Glutamatergic neuron (in vitro differentiated cells): ENCODE measurements around the gene CEP112. TPM values are rescaled to one million over a fixed set of nuclear protein-coding genes. Genes with fewer than 3 reads are reported as not detected.
"Not testable (repeated sequence)": the region's sequence is repeated elsewhere in the genome, so short reads cannot be mapped to it uniquely, and the experiment has no call there.

Experiments used
- DNase-seq: peaks from one replicate; pipeline ENCODE4 v3.0.0; 2022
- H3K27ac Mint-ChIP-seq: one replicate; pipeline ENCODE4 v1.8.0; 2020; ENCODE audit warnings: mild to moderate bottlenecking, mixed read lengths, inconsistent platforms; ENCODE audit not compliant: unreplicated experiment
- H3K27me3 Mint-ChIP-seq: one replicate; pipeline ENCODE4 v1.8.0; 2020; ENCODE audit warnings: mild to moderate bottlenecking, moderate library complexity, mixed read lengths, inconsistent platforms; ENCODE audit not compliant: unreplicated experiment
- H3K36me3 Mint-ChIP-seq: one replicate; pipeline ENCODE4 v1.8.0; 2020; ENCODE audit warnings: mild to moderate bottlenecking, mixed read lengths, inconsistent platforms; ENCODE audit not compliant: unreplicated experiment
- H3K4me1 Mint-ChIP-seq: one replicate; pipeline ENCODE4 v1.8.0; 2020; ENCODE audit warnings: mild to moderate bottlenecking, low read depth, mixed read lengths, inconsistent platforms; ENCODE audit not compliant: unreplicated experiment
- H3K4me3 Mint-ChIP-seq: one replicate; pipeline ENCODE4 v1.8.0; 2020; ENCODE audit warnings: mild to moderate bottlenecking, mixed read lengths, inconsistent platforms; ENCODE audit not compliant: unreplicated experiment
- H3K9me3 Mint-ChIP-seq: one replicate; pipeline ENCODE4 v1.8.0; 2020; ENCODE audit warnings: mild to moderate bottlenecking, moderate library complexity, mixed read lengths, inconsistent platforms; ENCODE audit not compliant: unreplicated experiment
- total RNA-seq: library from RNA; stranded (reverse); fragmentation: NEBNext Ultra II Directional; extraction: Animal tissue kit (Norgen Biotek cat#: 25700); gene quantifications from one replicate; pipeline ENCODE4 v1.2.1, GENCODE V29; 2021; ENCODE audit not compliant: unreplicated experiment
- TF ChIP-seq, protein P1 (sequence below): fragments of 200-600 bp; sonication (generic); IDR thresholded peaks from one replicate; pipeline ENCODE4 v1.5.0; 2021; ENCODE audit not compliant: partially characterized antibody, unreplicated experiment

CEP112 gene
- total RNA-seq, 1 donor from 2014 or later, result 8.5 TPM

DNA sequence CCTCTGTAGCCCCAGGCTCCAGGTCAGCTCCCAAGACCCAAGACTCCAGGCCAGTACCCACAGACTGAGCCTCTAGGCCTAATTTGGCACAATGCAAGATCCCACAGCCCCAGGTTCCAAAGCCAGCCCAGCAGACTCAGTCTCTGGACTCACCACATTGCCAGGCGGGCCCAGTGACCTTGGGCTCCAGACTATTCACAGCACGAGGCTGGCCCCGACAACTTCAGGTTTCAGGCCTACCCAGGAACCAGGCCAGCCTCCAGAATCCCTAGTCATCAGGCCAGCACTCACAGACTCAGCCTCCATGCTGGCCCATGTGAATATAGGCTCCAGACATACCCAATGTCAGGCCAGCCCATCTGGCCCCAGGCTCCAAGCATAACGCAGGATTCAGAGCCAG lies 103.8 kb downstream of the CEP112 start:
- H3K9me3 Mint-ChIP-seq, result peaks cover 7% of the 10 kb centered on the region
- no peak for DNase-seq
- peaks cover 13% of the 10 kb centered on the region for H3K36me3 Mint-ChIP-seq
- no peak overlapping the region for H3K27ac Mint-ChIP-seq
- H3K4me1 Mint-ChIP-seq, result no peaks in the 10 kb centered on the region
- TF ChIP-seq, protein P1, sequence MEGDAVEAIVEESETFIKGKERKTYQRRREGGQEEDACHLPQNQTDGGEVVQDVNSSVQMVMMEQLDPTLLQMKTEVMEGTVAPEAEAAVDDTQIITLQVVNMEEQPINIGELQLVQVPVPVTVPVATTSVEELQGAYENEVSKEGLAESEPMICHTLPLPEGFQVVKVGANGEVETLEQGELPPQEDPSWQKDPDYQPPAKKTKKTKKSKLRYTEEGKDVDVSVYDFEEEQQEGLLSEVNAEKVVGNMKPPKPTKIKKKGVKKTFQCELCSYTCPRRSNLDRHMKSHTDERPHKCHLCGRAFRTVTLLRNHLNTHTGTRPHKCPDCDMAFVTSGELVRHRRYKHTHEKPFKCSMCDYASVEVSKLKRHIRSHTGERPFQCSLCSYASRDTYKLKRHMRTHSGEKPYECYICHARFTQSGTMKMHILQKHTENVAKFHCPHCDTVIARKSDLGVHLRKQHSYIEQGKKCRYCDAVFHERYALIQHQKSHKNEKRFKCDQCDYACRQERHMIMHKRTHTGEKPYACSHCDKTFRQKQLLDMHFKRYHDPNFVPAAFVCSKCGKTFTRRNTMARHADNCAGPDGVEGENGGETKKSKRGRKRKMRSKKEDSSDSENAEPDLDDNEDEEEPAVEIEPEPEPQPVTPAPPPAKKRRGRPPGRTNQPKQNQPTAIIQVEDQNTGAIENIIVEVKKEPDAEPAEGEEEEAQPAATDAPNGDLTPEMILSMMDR, result no peak
- no peaks in the 10 kb centered on the region for H3K27me3 Mint-ChIP-seq
- no peak overlapping the region for H3K4me3 Mint-ChIP-seq

- H3K27me3 Mint-ChIP-seq, result no peaks in the 10 kb centered on the region
- H3K4me1 Mint-ChIP-seq, result no peaks in the 10 kb centered on the region
Observed at GRCh38 chr17:66087073-66087472, 104.9 kb downstream of the CEP112 start.

GRCh38 chr17:66085221-66085620 lies 106.7 kb downstream of the CEP112 start:
- TF ChIP-seq, protein P1, result no peak
- Mint-ChIP-seq H3K9me3 (peaks cover 7% of the 10 kb centered on the region), H3K36me3 (peaks cover 11% of the 10 kb centered on the region), H3K27ac (no peak overlapping the region), H3K4me3 (no peak overlapping the region), H3K4me1 (no peaks in the 10 kb centered on the region), H3K27me3 (no peaks in the 10 kb centered on the region)
- no peak for DNase-seq

More at GRCh38 chr17:66087073-66087472, 104.9 kb downstream of the CEP112 start:
- Mint-ChIP-seq H3K9me3 (peaks cover 7% of the 10 kb centered on the region), H3K4me3 (no peak overlapping the region), H3K27ac (no peak overlapping the region), H3K36me3 (peaks cover 15% of the 10 kb centered on the region)
- DNase-seq, result no peak
- TF ChIP-seq, protein P1, result no peak

DNA sequence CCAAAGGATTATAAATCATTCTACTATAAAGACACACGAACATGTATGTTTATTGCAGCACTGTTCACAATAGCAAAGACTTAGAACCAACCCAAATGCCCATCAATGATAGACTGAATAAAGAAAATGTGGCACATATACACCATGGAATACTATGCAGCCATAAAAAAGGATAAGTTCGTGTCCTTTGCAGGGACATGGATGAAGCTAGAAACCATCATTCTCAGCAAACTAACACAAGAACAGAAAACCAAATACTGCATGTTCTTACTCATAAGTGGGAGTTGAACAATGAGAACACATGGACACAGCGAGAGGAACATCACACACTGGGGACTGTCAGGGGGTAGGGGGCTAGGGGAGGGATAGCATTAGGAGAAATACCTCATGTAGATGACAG lies 111.3 kb downstream of the CEP112 start:
- DNase-seq, H3K4me3 Mint-ChIP-seq, H3K27me3 Mint-ChIP-seq, H3K9me3 Mint-ChIP-seq, H3K36me3 Mint-ChIP-seq, H3K27ac Mint-ChIP-seq, H3K4me1 Mint-ChIP-seq: not testable (repeated sequence)

DNA sequence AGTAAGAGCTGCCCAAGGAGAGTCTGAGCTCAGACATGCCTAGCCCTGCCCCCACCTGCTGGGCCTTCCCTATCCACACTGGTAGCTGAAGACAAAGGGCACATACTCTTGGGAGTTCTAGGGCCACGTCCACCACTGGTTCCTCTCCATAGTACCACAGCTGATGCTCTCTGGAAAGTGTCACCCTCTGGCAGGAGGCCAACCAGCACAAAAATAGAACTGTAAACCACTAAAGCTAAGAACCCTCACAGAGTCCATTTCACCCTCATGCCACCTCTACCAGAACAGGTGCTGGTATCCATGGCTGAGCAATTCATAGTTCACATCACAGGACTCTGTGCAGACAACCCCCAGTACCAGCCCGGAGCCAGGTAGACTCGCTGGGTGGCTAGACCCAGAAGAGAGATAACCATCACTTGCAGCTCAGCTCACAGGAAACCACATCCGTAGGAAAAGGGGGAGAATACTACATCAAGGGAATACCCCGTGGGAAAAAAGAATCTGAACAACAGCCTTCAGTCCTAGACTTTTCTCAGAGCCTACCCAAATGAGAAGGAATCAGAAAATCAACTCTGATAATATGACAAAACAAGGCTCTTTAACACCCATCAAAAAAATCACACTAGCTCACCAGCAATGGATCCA lies 115.3 kb downstream of the CEP112 start:
- no peaks in the 10 kb centered on the region for H3K9me3 Mint-ChIP-seq
- DNase-seq, result no peak
- TF ChIP-seq, protein P1, result no peak
- no peaks in the 10 kb centered on the region for H3K27me3 Mint-ChIP-seq
- H3K36me3 Mint-ChIP-seq, result peaks cover 7% of the 10 kb centered on the region
- H3K4me3 Mint-ChIP-seq, result no peak overlapping the region
- H3K27ac Mint-ChIP-seq, result no peak overlapping the region
- H3K4me1 Mint-ChIP-seq, result no peaks in the 10 kb centered on the region

DNA sequence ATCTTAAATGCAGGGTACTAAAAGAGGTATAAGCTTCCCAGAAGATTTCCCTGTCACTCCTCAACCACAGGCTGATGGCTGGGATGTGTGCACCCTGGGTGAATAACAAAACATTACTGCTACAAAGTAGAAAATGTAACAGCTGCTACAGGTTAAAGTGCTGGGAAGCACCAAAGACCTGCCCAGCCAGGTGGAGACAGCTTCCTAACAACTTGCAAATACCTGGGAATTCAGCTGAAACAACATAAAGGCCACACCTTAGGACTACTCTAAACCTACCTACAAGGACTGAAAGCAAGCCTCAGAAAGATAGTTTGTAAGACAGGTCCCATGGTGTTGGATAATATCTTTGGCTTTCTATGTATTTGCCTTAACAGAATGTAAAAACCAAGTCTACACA lies 118.5 kb downstream of the CEP112 start:
- Mint-ChIP-seq H3K27me3 (no peaks in the 10 kb centered on the region), H3K27ac (no peak overlapping the region), H3K4me3 (no peak overlapping the region), H3K36me3 (peaks cover 7% of the 10 kb centered on the region), H3K9me3 (no peaks in the 10 kb centered on the region), H3K4me1 (no peaks in the 10 kb centered on the region)
- no peak for DNase-seq
- TF ChIP-seq, protein P1, result no peak
